WTC11 (cell line): ENCODE measurements around the gene KBTBD7. TPM values are rescaled to one million over a fixed set of nuclear protein-coding genes. Genes with fewer than 3 reads are reported as not detected.

Experiments
- ATAC-seq: fragments of 200-7000 bp; cut with Tn5 transposase; 2 replicates; pipeline ENCODE4 v1.10.0; 2021; ENCODE audit warnings: mild to moderate bottlenecking, moderate library complexity
- CTCF ChIA-PET: fragments of 300-600 bp; sonication (Branson Sonifier 250); formaldehyde crosslinking; loops from one replicate; lab custom pipeline; 2021; ENCODE audit warnings: antibody characterized with exemption; lab: Charles Lee
- POLR2A ChIA-PET: fragments of 350-600 bp; sonication (Branson Sonifier 250); formaldehyde crosslinking; loops from one replicate; lab custom pipeline; 2021; ENCODE audit warnings: antibody characterized with exemption; lab: Charles Lee
- DNase-seq: peaks from one replicate; pipeline ENCODE4 v3.0.0; 2021; ENCODE audit warnings: low spot score
- H3K27ac Mint-ChIP-seq: 2 replicates; pipeline ENCODE4 v1.8.0; 2021; ENCODE audit warnings: mixed read lengths
- H3K27me3 Mint-ChIP-seq: 2 replicates; pipeline ENCODE4 v1.8.0; 2021; ENCODE audit warnings: low read depth, mild to moderate bottlenecking, moderate library complexity, mixed read lengths
- H3K36me3 Mint-ChIP-seq: 2 replicates; pipeline ENCODE4 v1.8.0; 2021; ENCODE audit warnings: mixed read lengths
- H3K4me1 Mint-ChIP-seq: 2 replicates; pipeline ENCODE4 v1.8.0; 2022; ENCODE audit warnings: mixed read lengths
- H3K4me3 Mint-ChIP-seq: 2 replicates; pipeline ENCODE4 v1.8.0; 2021; ENCODE audit warnings: mild to moderate bottlenecking, moderate library complexity, mixed read lengths
- H3K9me3 Mint-ChIP-seq: 2 replicates; pipeline ENCODE4 v1.8.0; 2021; ENCODE audit warnings: mixed read lengths
- AR ChIP-seq: fragments of 250-450 bp; sonication (Bioruptor Pico); IDR thresholded peaks from 2 replicates; pipeline ENCODE4 v1.9.0; 2021; ENCODE audit warnings: mild to moderate bottlenecking
- ARID4B ChIP-seq: sonication (generic); formaldehyde crosslinking; IDR thresholded peaks from 2 replicates; pipeline ENCODE4 v1.8.0; 2023; ENCODE audit warnings: missing genetic modification reagents, mild to moderate bottlenecking, borderline replicate concordance
- CBFB ChIP-seq: sonication (generic); formaldehyde crosslinking; IDR thresholded peaks from 2 replicates; pipeline ENCODE4 v1.8.1; 2022; ENCODE audit warnings: mild to moderate bottlenecking, low read depth, missing genetic modification reagents
- E2F5 ChIP-seq: sonication (generic); formaldehyde crosslinking; IDR thresholded peaks from 2 replicates; pipeline ENCODE4 v1.8.1; 2022; ENCODE audit warnings: mild to moderate bottlenecking, moderate library complexity, missing genetic modification reagents
- FOXJ3 ChIP-seq: sonication (generic); formaldehyde crosslinking; IDR thresholded peaks from 2 replicates; pipeline ENCODE4 v1.9.0; 2021; ENCODE audit warnings: missing genetic modification reagents, mild to moderate bottlenecking, borderline replicate concordance
- GABPB1 ChIP-seq: sonication (generic); formaldehyde crosslinking; IDR thresholded peaks from 2 replicates; pipeline ENCODE4 v1.8.1; 2023; ENCODE audit warnings: mild to moderate bottlenecking, missing genetic modification reagents
- GRHL2 ChIP-seq: fragments of 250-450 bp; sonication (Bioruptor Pico); IDR thresholded peaks from 2 replicates; pipeline ENCODE4 v1.8.0; 2022; ENCODE audit warnings: mild to moderate bottlenecking, moderate library complexity; ENCODE audit not compliant: insufficient replicate concordance, severe bottlenecking
- NR3C1 ChIP-seq: sonication (generic); formaldehyde crosslinking; conservative IDR thresholded peaks from 2 replicates; pipeline ENCODE4 v1.8.1; 2023; ENCODE audit warnings: low read depth, mild to moderate bottlenecking, missing genetic modification reagents
- OVOL2 ChIP-seq: fragments of 250-450 bp; sonication (Bioruptor Pico); IDR thresholded peaks from 2 replicates; pipeline ENCODE4 v1.9.0; 2021; ENCODE audit warnings: mild to moderate bottlenecking, borderline replicate concordance
- SMAD3 ChIP-seq: sonication (generic); formaldehyde crosslinking; IDR thresholded peaks from 2 replicates; pipeline ENCODE4 v1.8.0; 2022; ENCODE audit warnings: missing genetic modification reagents, mild to moderate bottlenecking, borderline replicate concordance
- ZBTB21 ChIP-seq: sonication (generic); formaldehyde crosslinking; IDR thresholded peaks from 2 replicates; pipeline ENCODE4 v1.8.1; 2023; ENCODE audit warnings: mild to moderate bottlenecking, missing genetic modification reagents, borderline replicate concordance
- ZNF138 ChIP-seq: sonication (generic); formaldehyde crosslinking; conservative IDR thresholded peaks from 2 replicates; pipeline ENCODE4 v1.8.1; 2022; ENCODE audit warnings: mild to moderate bottlenecking, moderate library complexity, missing genetic modification reagents
- ZNF263 ChIP-seq: sonication (generic); formaldehyde crosslinking; IDR thresholded peaks from 2 replicates; pipeline ENCODE4 v1.8.1; 2022; ENCODE audit warnings: low read depth, mild to moderate bottlenecking, moderate library complexity, missing genetic modification reagents
- total RNA-seq: library from RNA; stranded (reverse); gene quantifications from 3 replicates; pipeline ENCODE4 v1.2.3, GENCODE V29; 2021
- TF ChIP-seq, protein P1 (sequence below): fragments of 250-450 bp; sonication (Bioruptor Pico); IDR thresholded peaks from 2 replicates; pipeline ENCODE4 v1.9.0; 2021; ENCODE audit warnings: mild to moderate bottlenecking, borderline replicate concordance
- TF ChIP-seq, protein P2 (sequence below): sonication (generic); formaldehyde crosslinking; conservative IDR thresholded peaks from 2 replicates; pipeline ENCODE4 v1.8.1; 2023; ENCODE audit warnings: mild to moderate bottlenecking, low read depth, missing genetic modification reagents, moderate library complexity

Gene KBTBD7
- total RNA-seq, 1 experiment from 2014 or later: 15.7 TPM

GRCh38 chr13:41229356-41229755 is 35.0 kb upstream of the KBTBD7 start (continued):
- TF ChIP-seq, protein P1, sequence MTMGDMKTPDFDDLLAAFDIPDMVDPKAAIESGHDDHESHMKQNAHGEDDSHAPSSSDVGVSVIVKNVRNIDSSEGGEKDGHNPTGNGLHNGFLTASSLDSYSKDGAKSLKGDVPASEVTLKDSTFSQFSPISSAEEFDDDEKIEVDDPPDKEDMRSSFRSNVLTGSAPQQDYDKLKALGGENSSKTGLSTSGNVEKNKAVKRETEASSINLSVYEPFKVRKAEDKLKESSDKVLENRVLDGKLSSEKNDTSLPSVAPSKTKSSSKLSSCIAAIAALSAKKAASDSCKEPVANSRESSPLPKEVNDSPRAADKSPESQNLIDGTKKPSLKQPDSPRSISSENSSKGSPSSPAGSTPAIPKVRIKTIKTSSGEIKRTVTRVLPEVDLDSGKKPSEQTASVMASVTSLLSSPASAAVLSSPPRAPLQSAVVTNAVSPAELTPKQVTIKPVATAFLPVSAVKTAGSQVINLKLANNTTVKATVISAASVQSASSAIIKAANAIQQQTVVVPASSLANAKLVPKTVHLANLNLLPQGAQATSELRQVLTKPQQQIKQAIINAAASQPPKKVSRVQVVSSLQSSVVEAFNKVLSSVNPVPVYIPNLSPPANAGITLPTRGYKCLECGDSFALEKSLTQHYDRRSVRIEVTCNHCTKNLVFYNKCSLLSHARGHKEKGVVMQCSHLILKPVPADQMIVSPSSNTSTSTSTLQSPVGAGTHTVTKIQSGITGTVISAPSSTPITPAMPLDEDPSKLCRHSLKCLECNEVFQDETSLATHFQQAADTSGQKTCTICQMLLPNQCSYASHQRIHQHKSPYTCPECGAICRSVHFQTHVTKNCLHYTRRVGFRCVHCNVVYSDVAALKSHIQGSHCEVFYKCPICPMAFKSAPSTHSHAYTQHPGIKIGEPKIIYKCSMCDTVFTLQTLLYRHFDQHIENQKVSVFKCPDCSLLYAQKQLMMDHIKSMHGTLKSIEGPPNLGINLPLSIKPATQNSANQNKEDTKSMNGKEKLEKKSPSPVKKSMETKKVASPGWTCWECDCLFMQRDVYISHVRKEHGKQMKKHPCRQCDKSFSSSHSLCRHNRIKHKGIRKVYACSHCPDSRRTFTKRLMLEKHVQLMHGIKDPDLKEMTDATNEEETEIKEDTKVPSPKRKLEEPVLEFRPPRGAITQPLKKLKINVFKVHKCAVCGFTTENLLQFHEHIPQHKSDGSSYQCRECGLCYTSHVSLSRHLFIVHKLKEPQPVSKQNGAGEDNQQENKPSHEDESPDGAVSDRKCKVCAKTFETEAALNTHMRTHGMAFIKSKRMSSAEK (CRISPR knock-in tag): no peak

GRCh38 chr13:41224113-41225110 is 30.0 kb upstream of the KBTBD7 start:
- Mint-ChIP-seq H3K36me3 (no peaks in the 10 kb centered on the region), H3K4me3 (no peak overlapping the region), H3K9me3 (no peaks in the 10 kb centered on the region), H3K27me3 (no peaks in the 10 kb centered on the region), H3K27ac (no peak overlapping the region), H3K4me1 (no peaks in the 10 kb centered on the region)
- ChIA-PET POLR2A (no interaction called here), CTCF (no interaction called here)
- no peak for TF ChIP-seq SMAD3 (CRISPR knock-in tag)
- no peak for TF ChIP-seq ARID4B (CRISPR knock-in tag)
- TF ChIP-seq FOXJ3: no peak
- no peak for TF ChIP-seq ZNF263 (CRISPR knock-in tag)
- no peak for TF ChIP-seq GABPB1 (CRISPR knock-in tag)
- TF ChIP-seq AR: no peak
- TF ChIP-seq ZNF138 (CRISPR knock-in tag): no peak
- TF ChIP-seq ZBTB21: no peak
- no peak for TF ChIP-seq OVOL2 (CRISPR knock-in tag)
- TF ChIP-seq CBFB (CRISPR knock-in tag): no peak
- TF ChIP-seq, protein P2, sequence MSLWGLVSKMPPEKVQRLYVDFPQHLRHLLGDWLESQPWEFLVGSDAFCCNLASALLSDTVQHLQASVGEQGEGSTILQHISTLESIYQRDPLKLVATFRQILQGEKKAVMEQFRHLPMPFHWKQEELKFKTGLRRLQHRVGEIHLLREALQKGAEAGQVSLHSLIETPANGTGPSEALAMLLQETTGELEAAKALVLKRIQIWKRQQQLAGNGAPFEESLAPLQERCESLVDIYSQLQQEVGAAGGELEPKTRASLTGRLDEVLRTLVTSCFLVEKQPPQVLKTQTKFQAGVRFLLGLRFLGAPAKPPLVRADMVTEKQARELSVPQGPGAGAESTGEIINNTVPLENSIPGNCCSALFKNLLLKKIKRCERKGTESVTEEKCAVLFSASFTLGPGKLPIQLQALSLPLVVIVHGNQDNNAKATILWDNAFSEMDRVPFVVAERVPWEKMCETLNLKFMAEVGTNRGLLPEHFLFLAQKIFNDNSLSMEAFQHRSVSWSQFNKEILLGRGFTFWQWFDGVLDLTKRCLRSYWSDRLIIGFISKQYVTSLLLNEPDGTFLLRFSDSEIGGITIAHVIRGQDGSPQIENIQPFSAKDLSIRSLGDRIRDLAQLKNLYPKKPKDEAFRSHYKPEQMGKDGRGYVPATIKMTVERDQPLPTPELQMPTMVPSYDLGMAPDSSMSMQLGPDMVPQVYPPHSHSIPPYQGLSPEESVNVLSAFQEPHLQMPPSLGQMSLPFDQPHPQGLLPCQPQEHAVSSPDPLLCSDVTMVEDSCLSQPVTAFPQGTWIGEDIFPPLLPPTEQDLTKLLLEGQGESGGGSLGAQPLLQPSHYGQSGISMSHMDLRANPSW: no peak
- no peak for TF ChIP-seq NR3C1 (CRISPR knock-in tag)
- TF ChIP-seq E2F5 (CRISPR knock-in tag): no peak
- no peak for TF ChIP-seq GRHL2 (CRISPR knock-in tag)
- no peak for ATAC-seq
- DNase-seq: no peak
